ENCODE results near the gene ARHGAP6. TPM values are rescaled to one million over a fixed set of nuclear protein-coding genes. Genes with fewer than 3 reads are reported as not detected.

ARHGAP6 gene
- total RNA-seq, 1 experiment from 2014 or later: 0.07 TPM

DNA sequence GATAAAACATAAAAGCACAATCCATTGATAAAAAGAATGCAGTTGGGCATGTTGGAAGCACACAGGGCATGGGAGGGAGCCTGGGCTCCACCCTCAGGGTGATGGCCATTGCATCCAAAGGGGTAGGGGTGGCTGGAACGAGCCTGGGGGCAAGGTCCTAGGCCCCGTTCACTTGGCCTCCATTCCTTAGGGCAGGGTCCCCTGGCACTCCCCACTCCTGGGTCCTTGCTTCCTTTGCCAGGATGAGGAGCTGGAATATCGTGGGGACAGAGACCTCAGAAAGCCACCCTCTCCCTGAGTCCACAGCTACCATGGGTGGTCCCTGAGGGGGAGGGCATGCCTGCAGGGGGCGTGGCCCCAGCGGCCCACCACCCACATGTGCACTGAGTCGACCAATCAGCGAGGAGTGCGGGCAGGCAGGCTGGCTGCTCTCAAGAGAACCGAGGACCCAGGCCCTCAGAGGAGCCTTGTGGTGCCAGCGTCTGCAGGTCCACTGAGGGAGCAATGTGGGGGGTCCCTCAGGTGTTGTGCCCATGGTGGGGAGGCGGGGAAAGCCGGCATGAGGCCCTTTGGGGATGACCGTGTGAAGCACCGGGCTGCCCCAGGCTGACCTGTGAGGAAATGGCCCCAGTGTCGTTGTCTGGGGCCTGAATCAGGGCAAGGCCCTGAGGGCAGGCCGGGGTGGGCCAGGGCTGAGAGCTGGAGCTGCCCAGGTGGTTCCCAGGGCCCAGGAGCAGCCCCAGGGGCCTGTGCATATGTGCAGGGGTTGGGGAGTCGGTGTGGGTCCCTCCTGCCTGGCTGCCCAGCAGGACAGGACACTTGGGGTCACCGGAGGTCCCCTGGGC is 451.2 kb downstream of the ARHGAP6 start:
- no peak overlapping the region for H3K4ac ChIP-seq (ENCODE audit: low read depth, low read length)
- no peaks in the 10 kb centered on the region for H3K27me3 Mint-ChIP-seq (ENCODE audit: low read depth)
- H3K14ac ChIP-seq (ENCODE audit: insufficient read depth, low read length): no peak overlapping the region; the same call in 1 of the 2 replicates
- no peak overlapping the region for H4K8ac ChIP-seq (replicated peaks; ENCODE audit: insufficient read length, low read depth, low read length)
- no peak overlapping the region for H3K4me3 Mint-ChIP-seq
- H2BK5ac ChIP-seq (ENCODE audit: insufficient read length, low read length): no peak overlapping the region
- H2BK15ac ChIP-seq (ENCODE audit: low read depth, low read length): no peak overlapping the region
- H3K27me3 ChIP-seq (ENCODE audit: insufficient read depth, low read length): no peaks in the 10 kb centered on the region
- no peak overlapping the region for H3K4me2 ChIP-seq (ENCODE audit: insufficient read depth, insufficient read length, low read length)
- no CpG with 5 or more reads among the region's 18 CpGs for WGBS (ENCODE audit: extremely low coverage, insufficient read length, low lambda C conversion rate)
- H3T11ph ChIP-seq (ENCODE audit: low read length): no peak overlapping the region
- H3K27ac Mint-ChIP-seq: no peak overlapping the region
- H2AK5ac ChIP-seq (ENCODE audit: insufficient read length, low read length): no peak overlapping the region
- H4K20me1 ChIP-seq (ENCODE audit: control insufficient read depth, insufficient read depth, insufficient read length): no peaks in the 10 kb centered on the region
- peaks cover 45 to 48% of the 10 kb centered on the region in 2 experiments for H3K9me3 Mint-ChIP-seq
- no peaks in the 10 kb centered on the region for H3K4me1 ChIP-seq (ENCODE audit: insufficient read depth, low read length)
- H3K23ac ChIP-seq (ENCODE audit: insufficient read length, low read depth, low read length): no peak overlapping the region
- no peaks in the 10 kb centered on the region for H3K79me1 ChIP-seq (ENCODE audit: insufficient read depth, low read depth, low read length, poor library complexity, severe bottlenecking)
- H2BK12ac ChIP-seq (ENCODE audit: insufficient read length, low read depth, low read length): no peak overlapping the region
- H3K23me2 ChIP-seq (ENCODE audit: insufficient read length, low read depth, low read length, poor library complexity, severe bottlenecking): no peaks in the 10 kb centered on the region
- H3K4me1 Mint-ChIP-seq: no peaks in the 10 kb centered on the region
- H3K9ac ChIP-seq (ENCODE audit: extremely low read depth, insufficient read length, low read length): no peak overlapping the region
- no peak overlapping the region for H4K5ac ChIP-seq (ENCODE audit: insufficient read length, low read depth, low read length)
- no peak overlapping the region for H2BK120ac ChIP-seq (ENCODE audit: low read depth, low read length, poor library complexity, severe bottlenecking)
- peaks cover 0 to 5% (median 3%) of the 10 kb centered on the region in 3 experiments; a peak in 1 of 7 replicates for H3K36me3 Mint-ChIP-seq (ENCODE audit: insufficient read depth in 1 of 3, low read depth in 3 of 3)
- H2BK20ac ChIP-seq (ENCODE audit: low read depth, low read length, poor library complexity, severe bottlenecking): no peak overlapping the region
- no peaks in the 10 kb centered on the region for H3K9me3 ChIP-seq (ENCODE audit: control insufficient read depth, low read depth, low read length)
- H3K56ac ChIP-seq (ENCODE audit: insufficient read length, low read depth, low read length): no peak overlapping the region
- H3K18ac ChIP-seq (ENCODE audit: insufficient read length, low read depth, low read length): no peak overlapping the region
- DNase-seq: no peak
- H3K27ac ChIP-seq (ENCODE audit: insufficient read length, low read depth, low read length): no peak overlapping the region
- H2AFZ ChIP-seq (ENCODE audit: low read length): no peak overlapping the region
- H4K91ac ChIP-seq (ENCODE audit: insufficient read length, low read depth, low read length): no peak overlapping the region
- no peak for TF ChIP-seq CTCF (conservative IDR thresholded peaks at IDR 0.05)
- H3K79me2 ChIP-seq (ENCODE audit: insufficient read depth, low read length): no peaks in the 10 kb centered on the region

Measured in H9 (cell line).